Epithelial cell of esophagus (primary cell): ENCODE measurements around the gene CDKL4.
"Not testable (repeated sequence)": the region's sequence is repeated elsewhere in the genome, so short reads cannot be mapped to it uniquely, and the experiment has no call there.

Source experiments
- DNase-seq: peaks from one replicate; pipeline ENCODE4 v3.0.0; 2010; ENCODE audit warnings: low read depth
- H3K4me3 ChIP-seq: 2 replicates; pipeline ENCODE4 v1.5.1; 2011; ENCODE audit warnings: mild to moderate bottlenecking, low read length, control low read depth
- TF ChIP-seq, protein P1 (sequence below): IDR thresholded peaks from 2 replicates; pipeline ENCODE4 v1.5.1; 2011; ENCODE audit warnings: low read depth, mild to moderate bottlenecking, low read length, control low read depth, inconsistent platforms; ENCODE audit not compliant: insufficient read depth; ENCODE audit errors: missing control alignments

The CDKL4 gene

DNA sequence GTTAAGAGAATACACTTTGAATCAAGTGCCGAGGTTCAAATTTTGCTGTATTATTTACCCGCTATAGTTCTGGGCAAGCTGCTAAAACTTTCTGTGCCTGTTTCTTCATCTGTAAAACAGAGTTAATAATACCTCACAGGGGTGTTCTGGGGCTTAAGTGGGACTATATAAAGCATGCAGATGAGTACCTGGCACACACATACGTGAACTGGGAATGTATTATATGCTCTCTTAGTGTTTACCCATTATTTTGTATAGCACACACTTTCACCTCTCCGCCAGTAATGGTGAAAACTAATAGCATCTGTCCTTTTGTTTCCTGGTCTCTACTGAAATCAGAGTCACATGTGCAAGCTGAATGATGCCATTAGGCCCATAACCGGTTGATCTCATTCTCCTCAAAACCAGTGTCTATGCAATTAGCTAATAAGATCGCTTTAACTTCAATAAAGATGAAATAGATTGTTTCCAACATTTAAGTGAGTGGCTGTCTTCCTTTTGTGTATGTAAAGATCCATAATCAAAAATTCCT lies 3.8 kb upstream of the CDKL4 start:
- no peak overlapping the region for H3K4me3 ChIP-seq
- TF ChIP-seq, protein P1, sequence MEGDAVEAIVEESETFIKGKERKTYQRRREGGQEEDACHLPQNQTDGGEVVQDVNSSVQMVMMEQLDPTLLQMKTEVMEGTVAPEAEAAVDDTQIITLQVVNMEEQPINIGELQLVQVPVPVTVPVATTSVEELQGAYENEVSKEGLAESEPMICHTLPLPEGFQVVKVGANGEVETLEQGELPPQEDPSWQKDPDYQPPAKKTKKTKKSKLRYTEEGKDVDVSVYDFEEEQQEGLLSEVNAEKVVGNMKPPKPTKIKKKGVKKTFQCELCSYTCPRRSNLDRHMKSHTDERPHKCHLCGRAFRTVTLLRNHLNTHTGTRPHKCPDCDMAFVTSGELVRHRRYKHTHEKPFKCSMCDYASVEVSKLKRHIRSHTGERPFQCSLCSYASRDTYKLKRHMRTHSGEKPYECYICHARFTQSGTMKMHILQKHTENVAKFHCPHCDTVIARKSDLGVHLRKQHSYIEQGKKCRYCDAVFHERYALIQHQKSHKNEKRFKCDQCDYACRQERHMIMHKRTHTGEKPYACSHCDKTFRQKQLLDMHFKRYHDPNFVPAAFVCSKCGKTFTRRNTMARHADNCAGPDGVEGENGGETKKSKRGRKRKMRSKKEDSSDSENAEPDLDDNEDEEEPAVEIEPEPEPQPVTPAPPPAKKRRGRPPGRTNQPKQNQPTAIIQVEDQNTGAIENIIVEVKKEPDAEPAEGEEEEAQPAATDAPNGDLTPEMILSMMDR: no peak
- DNase-seq: no peak

DNA sequence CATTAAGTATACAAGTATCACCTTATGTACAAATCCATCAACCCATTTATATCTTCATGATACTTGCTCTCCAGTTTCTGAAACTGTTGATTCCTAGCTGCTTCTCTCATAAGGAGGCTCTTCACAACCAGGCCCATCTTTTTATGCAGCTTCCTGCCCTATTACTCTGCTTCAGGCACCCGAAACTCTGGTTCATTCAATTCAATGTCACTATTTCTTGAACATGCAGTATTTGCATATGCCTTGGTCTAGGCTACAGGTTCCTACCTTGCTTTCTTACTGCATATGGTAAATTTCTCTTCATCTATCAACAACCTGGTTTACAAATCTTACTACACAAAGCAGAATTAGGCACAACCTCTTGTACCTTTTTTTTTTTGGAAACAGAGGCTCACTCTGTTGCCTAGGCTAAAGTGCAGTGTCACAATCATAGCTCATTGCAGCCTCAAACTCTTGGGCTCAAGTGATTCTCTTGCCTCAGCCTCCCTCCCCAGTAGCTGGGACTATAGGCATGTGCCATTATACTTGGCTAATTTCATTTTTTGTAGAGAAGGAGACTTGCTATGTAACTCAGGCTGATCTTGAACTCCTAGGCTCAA lies 2.7 kb upstream of the CDKL4 start:
- TF ChIP-seq, protein P1: no peak
- DNase-seq: no peak
- no peak overlapping the region for H3K4me3 ChIP-seq

DNA sequence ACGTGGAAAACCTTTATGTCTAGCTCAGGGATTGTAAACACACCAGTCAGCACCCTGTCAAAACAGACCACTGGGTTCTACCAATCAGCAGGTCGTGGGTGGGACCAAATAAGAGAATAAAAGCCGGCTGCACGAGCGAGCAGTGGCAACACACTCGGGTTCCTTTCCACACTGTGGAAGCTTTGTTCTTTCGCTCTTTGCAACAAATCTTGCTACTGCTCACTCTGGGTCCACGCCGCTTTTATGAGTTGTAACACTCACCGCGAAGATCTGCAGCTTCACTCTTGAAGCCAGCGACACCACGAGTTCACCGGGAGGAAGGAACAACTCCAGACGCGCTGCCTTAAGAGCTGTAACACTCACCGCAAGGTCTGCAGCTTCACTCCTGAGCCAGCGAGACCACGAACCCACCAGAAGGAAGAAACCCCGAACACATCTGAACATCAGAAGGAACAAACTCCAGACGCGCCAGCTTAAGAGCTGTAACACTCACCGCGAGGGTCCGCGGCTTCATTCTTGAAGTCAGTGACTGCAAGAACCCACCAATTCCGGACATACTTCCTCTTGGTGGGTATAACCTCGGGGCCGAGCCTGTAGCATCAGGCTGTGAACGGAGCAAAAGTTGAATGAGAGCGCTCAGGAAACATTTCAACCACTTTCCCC lies 1.3 kb upstream of the CDKL4 start:
- DNase-seq, H3K4me3 ChIP-seq: not testable (repeated sequence)

DNA sequence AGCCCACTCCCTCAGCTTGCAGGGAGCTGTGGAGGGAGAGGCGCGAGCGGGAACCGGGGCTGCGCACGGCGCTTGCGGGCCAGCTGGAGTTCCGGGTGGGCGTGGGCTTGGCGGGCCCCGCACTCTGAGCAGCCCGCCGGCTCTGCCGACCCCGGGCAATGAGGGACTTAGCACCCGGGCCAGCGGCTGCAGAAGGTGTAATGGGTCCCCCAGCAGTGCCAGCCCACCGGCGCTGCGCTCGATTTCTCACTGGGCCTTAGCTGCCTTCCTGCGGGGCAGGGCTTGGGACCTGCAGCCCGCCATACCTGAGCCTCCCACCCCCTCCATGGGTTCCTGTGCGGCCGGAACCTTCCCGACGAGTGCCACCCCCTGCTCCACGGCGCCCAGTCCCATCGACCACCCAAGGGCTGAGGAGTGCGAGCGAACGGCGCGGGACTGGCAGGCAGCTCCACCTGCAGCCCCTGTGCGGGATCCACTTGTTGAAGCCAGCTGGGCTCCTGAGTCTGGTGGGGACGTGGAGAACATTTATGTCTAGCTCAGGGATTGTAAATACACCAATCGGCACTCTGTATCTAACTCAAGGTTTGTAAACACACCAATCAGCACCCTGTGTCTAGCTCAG lies 582 bp upstream of the CDKL4 start:
- H3K4me3 ChIP-seq, DNase-seq: not testable (repeated sequence)

DNA sequence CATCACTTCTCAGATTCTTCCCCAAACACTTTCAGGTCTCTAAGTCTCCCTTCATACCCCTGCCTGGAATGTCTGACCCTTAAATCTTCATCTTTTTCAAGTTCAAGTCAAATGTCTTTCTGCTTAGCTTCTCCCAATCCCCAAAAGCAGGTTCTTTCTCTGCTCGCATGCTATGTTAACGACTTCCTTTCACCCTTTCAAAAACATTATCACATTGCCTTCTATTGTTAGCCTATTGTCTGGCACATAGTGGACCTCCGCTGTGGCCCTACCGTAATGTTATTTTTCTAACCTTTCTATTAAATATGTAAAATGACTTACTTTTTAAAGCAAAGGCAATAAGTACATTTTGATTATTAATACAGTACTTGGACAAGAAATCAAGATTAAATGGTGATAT lies 2.2 kb downstream of the CDKL4 start:
- DNase-seq: no peak
- H3K4me3 ChIP-seq: no peak overlapping the region
- TF ChIP-seq, protein P1: no peak

DNA sequence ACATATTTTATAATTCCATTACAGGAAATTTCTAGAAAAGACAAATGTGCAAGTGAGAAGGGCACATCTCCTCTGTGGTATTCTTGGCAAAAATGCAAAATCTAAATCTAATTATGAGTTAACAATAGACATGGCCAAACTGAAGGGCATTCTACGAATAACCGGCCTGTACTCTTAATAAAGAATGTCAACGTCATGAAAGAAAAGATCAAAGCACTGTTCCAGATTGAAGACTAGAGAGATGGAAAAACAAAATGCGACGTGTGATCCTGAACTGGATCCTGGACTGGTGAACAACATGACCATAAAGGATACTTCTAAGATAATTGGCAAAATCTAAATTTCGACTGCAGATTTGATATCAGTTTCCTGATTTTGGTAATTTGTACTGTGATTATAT lies 3.0 kb downstream of the CDKL4 start:
- DNase-seq: no peak
- H3K4me3 ChIP-seq: no peak overlapping the region
- TF ChIP-seq, protein P1: no peak

DNA sequence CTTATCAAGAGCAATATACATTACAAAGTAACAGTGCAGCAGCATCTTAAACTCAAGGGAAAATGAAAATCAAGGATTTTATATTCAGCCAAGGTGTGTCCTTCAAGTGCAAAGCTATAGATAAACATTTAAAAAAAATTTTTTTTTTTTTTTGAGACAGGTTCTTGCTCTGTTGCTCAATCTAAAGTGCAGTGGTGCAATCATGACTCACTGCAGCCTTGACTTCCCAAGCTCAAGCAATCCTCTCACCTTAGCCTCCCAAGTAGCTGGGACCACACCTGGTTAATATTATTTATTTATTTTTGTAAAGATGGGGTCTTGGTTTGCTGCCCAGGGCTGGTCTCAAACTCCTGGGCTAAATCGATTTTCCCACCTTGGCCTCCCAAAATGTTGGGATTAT lies 9.0 kb downstream of the CDKL4 start:
- H3K4me3 ChIP-seq: no peak overlapping the region
- TF ChIP-seq, protein P1: no peak
- DNase-seq: peak; percentile 88

DNA sequence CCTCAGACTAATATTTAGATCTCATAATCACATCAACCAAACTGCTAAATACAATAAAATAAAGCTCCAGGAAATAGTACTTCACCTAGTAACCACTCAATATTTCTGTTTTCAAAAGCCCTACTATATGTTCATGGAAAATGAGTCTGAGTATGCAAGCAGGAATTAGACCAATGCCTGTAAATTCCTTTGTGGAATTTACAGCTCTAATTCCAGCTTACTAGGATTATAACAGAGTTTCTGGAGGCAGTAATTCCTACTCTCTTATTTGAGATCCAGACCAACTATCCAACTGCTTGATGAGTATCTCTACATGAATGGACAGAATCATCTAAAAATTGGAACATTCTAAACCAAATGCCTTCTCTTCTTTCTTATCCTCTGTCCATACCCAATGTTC lies 11.6 kb downstream of the CDKL4 start:
- no peak overlapping the region for H3K4me3 ChIP-seq
- DNase-seq: no peak
- TF ChIP-seq, protein P1: no peak
